ENCODE data around the gene RBMS3. TPM values are rescaled to one million over a fixed set of nuclear protein-coding genes. Genes with fewer than 3 reads are reported as not detected.

RBMS3 gene
- polyA plus RNA-seq, 1 experiment = 33.4 TPM

DNA sequence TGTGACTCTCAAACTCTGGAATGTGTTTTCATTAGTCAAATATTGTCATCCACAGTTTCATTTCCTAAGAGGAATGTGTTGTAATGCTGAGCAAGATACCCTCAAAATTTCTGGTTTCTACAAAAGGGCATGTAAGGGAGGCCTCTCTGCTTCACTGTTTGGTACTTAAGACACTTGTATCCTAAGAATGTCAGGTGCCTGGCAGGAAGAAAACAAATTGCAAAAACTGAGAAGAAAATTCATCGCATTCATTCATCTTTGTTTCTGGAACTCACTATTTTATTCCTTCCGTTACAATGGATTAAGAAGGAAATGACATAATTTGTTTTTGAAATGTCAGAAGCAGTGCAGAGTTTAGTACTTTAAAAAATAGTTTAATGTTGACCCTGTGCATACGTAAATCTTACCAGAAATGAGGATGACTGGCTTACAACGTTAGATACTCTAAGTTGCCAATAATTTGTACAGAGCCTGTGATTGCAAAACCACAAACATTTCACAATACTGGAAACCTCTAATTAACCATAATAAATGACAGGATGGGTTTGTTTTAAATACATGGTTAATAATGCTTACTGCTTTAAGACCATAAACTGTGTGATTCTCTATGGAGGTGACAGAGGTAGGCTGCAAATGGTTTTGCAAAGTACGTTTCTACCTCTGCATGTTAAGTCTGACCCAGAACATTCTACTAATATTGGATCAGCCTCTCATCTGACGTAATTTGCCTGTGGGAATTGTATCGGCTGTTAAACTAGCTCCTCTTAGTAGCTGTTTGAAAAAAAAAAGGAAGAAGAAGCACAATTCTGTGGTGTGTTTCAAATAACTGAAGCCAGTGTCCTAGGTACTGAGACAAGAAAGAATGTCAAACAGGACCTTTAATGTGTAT lies 477.8 kb downstream of the RBMS3 start:
- Histone ChIP-seq H3K9me3 (ENCODE audit: control insufficient read depth, insufficient read depth, low read length) (no peaks in the 10 kb centered on the region), H3K27me3 (ENCODE audit: control insufficient read depth, insufficient read depth, low read length) (no peaks in the 10 kb centered on the region), H3K27ac (ENCODE audit: low read depth, low read length) (peak overlapping the region; percentile 53), H3K4me3 (ENCODE audit: low read depth, low read length) (no peak overlapping the region)
- ChIA-PET CTCF (interaction anchor here (0.5 kb wide), 1 partner anchor 904 kb away, joined by 4 read pairs; no protein-coding TSS in a partner anchor), POLR2A (no interaction called here)
- peak; percentile 50 for DNase-seq (ENCODE audit: low read depth, low spot score)
- TF ChIP-seq, protein P1, sequence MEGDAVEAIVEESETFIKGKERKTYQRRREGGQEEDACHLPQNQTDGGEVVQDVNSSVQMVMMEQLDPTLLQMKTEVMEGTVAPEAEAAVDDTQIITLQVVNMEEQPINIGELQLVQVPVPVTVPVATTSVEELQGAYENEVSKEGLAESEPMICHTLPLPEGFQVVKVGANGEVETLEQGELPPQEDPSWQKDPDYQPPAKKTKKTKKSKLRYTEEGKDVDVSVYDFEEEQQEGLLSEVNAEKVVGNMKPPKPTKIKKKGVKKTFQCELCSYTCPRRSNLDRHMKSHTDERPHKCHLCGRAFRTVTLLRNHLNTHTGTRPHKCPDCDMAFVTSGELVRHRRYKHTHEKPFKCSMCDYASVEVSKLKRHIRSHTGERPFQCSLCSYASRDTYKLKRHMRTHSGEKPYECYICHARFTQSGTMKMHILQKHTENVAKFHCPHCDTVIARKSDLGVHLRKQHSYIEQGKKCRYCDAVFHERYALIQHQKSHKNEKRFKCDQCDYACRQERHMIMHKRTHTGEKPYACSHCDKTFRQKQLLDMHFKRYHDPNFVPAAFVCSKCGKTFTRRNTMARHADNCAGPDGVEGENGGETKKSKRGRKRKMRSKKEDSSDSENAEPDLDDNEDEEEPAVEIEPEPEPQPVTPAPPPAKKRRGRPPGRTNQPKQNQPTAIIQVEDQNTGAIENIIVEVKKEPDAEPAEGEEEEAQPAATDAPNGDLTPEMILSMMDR (IDR thresholded peaks at IDR 0.05; ENCODE audit: low read depth, low read length) = no peak

GRCh38 chr3:29759411-29760225 lies 478.7 kb downstream of the RBMS3 start:
- POLR2A ChIA-PET = no interaction called here
- CTCF ChIA-PET = no interaction called here
- no peaks in the 10 kb centered on the region for H3K27me3 ChIP-seq (ENCODE audit: control insufficient read depth, insufficient read depth, low read length)
- DNase-seq (ENCODE audit: low read depth, low spot score) = no peak
- H3K4me3 ChIP-seq (ENCODE audit: low read depth, low read length) = no peak overlapping the region
- peak overlapping the region; percentile 53 for H3K27ac ChIP-seq (ENCODE audit: low read depth, low read length)
- no peaks in the 10 kb centered on the region for H3K9me3 ChIP-seq (ENCODE audit: control insufficient read depth, insufficient read depth, low read length)
- TF ChIP-seq, protein P1 (IDR thresholded peaks at IDR 0.05; ENCODE audit: low read depth, low read length) = no peak

DNA sequence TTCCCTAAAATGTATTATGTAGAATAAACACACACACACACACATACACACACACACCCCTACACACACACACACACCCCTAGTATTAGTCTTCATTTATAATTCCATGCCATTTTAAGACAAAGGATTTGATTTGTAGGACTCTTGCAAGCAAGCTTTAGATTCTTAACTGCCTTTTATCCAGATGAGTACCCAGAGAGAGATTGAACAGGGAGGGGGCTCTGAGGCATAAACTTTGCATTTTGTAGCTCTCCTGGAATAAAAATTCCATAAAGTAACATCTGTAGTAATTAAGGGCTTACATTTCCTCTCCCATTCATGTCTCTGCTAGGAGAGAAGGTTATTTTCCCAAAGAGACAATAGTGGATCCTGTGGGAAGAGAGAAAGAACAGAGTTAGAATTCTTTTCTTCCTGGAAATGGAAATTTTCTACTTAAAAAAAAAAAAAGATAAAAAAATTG lies 479.4 kb downstream of the RBMS3 start:
- no peaks in the 10 kb centered on the region for H3K9me3 ChIP-seq (ENCODE audit: control insufficient read depth, insufficient read depth, low read length)
- H3K27me3 ChIP-seq (ENCODE audit: control insufficient read depth, insufficient read depth, low read length) = no peaks in the 10 kb centered on the region
- CTCF ChIA-PET = no interaction called here
- no peak overlapping the region for H3K4me3 ChIP-seq (ENCODE audit: low read depth, low read length)
- no peak for DNase-seq (ENCODE audit: low read depth, low spot score)
- TF ChIP-seq, protein P1 (IDR thresholded peaks at IDR 0.05; ENCODE audit: low read depth, low read length) = no peak
- POLR2A ChIA-PET = interaction anchor here (0.7 kb wide), 1 partner anchor 44 kb away, joined by 6 read pairs; no protein-coding TSS in a partner anchor
- H3K27ac ChIP-seq (ENCODE audit: low read depth, low read length) = no peak overlapping the region

GRCh38 chr3:29761517-29761916 lies 480.6 kb downstream of the RBMS3 start:
- no peak for DNase-seq (ENCODE audit: low read depth, low spot score)
- Histone ChIP-seq H3K27ac (ENCODE audit: low read depth, low read length) (no peak overlapping the region), H3K27me3 (ENCODE audit: control insufficient read depth, insufficient read depth, low read length) (no peaks in the 10 kb centered on the region), H3K9me3 (ENCODE audit: control insufficient read depth, insufficient read depth, low read length) (no peaks in the 10 kb centered on the region), H3K4me3 (ENCODE audit: low read depth, low read length) (no peak overlapping the region)
- ChIA-PET POLR2A (no interaction called here), CTCF (interaction anchor here (1.3 kb wide), 1 partner anchor 1094 kb away, joined by 4 read pairs; no protein-coding TSS in a partner anchor)
- TF ChIP-seq, protein P1 (IDR thresholded peaks at IDR 0.05; ENCODE audit: low read depth, low read length) = no peak

Data from AG04450 (cell line).